Measurements from ENCODE around the gene FAM50A.

Gene FAM50A

GRCh38 chrX:154485150-154486051 is 41.5 kb downstream of the FAM50A start:
- DNase-seq (ENCODE audit: low read depth) = no peak
- in situ Hi-C loops (cut with HindIII; ENCODE audit: low sequenced_read_pairs) = loop anchor here (5.0 kb wide), 1 partner anchor 38 kb away; no protein-coding TSS in a partner anchor
- no peak for TF ChIP-seq CTCF (IDR thresholded peaks at IDR 0.05; ENCODE audit: low read depth, low read length, missing control alignments)
- peak overlapping the region; percentile 46 for H3K4me3 ChIP-seq (ENCODE audit: low read depth, low read length)

- H3K4me3 ChIP-seq (ENCODE audit: low read depth, low read length) = peak overlapping the region; percentile 46
- no peak for DNase-seq (ENCODE audit: low read depth)
- no peak for TF ChIP-seq CTCF (IDR thresholded peaks at IDR 0.05; ENCODE audit: low read depth, low read length, missing control alignments)
- in situ Hi-C loops (cut with HindIII; ENCODE audit: low sequenced_read_pairs) = loop anchor here (5.0 kb wide), 1 partner anchor 39 kb away; no protein-coding TSS in a partner anchor
Observed at GRCh38 chrX:154486052-154486395, 42.1 kb downstream of the FAM50A start.

- no peak for DNase-seq (ENCODE audit: low read depth)
- in situ Hi-C loops (cut with HindIII; ENCODE audit: low sequenced_read_pairs) = loop anchor here (5.0 kb wide), 1 partner anchor 39 kb away; no protein-coding TSS in a partner anchor
- TF ChIP-seq CTCF (IDR thresholded peaks at IDR 0.05; ENCODE audit: low read depth, low read length, missing control alignments) = no peak
- H3K4me3 ChIP-seq (ENCODE audit: low read depth, low read length) = peak within 1 kb of the TSS; percentile 46
Observed at GRCh38 chrX:154486396-154487207, 42.7 kb downstream of the FAM50A start, which contains the start of gene UBL4A. Gene UBL4A (minus strand): TSS chrX:154486615. CDS start chrX:154486584, 31 bp downstream.

GRCh38 chrX:154487518-154488290 is 43.8 kb downstream of the FAM50A start:
- DNase-seq (ENCODE audit: low read depth) = no peak
- in situ Hi-C loops (cut with HindIII; ENCODE audit: low sequenced_read_pairs) = loop anchor here (5.0 kb wide), 1 partner anchor 40 kb away; no protein-coding TSS in a partner anchor
- no peak for TF ChIP-seq CTCF (IDR thresholded peaks at IDR 0.05; ENCODE audit: low read depth, low read length, missing control alignments)
- no peak overlapping the region for H3K4me3 ChIP-seq (ENCODE audit: low read depth, low read length)

- no peak for DNase-seq (ENCODE audit: low read depth)
- no peak for TF ChIP-seq CTCF (IDR thresholded peaks at IDR 0.05; ENCODE audit: low read depth, low read length, missing control alignments)
- no peak overlapping the region for H3K4me3 ChIP-seq (ENCODE audit: low read depth, low read length)
- in situ Hi-C loops (cut with HindIII; ENCODE audit: low sequenced_read_pairs) = loop anchor here (5.0 kb wide), 1 partner anchor 41 kb away; no protein-coding TSS in a partner anchor
Observed at GRCh38 chrX:154488336-154489075, 44.6 kb downstream of the FAM50A start.

Data from astrocyte of the cerebellum (primary cell).